GM11168 (cell line): ENCODE data around the gene MMP25.

ENCODE experiments used
- in situ Hi-C: fragments of 300-500 bp; cut with MboI; formaldehyde crosslinking; loops from one replicate; pipeline ENCODE4 v1.12.0; 2022; ENCODE audit warnings: low sequenced_read_pairs; ENCODE audit not compliant: unreplicated experiment

MMP25 gene

GRCh38 chr16:3015865-3016521, 30.4 kb upstream of the MMP25 start:
- in situ Hi-C loops: no loop called here

GRCh38 chr16:3017344-3017743, 29.0 kb upstream of the MMP25 start:
- in situ Hi-C loops: no loop called here

- in situ Hi-C loops: no loop called here
Observed at GRCh38 chr16:3017794-3018506, 28.4 kb upstream of the MMP25 start, which contains the start of gene CLDN6. Gene CLDN6 (minus strand): TSS chr16:3018183. CDS start chr16:3016021, 2,162 bp downstream.

GRCh38 chr16:3019594-3020246, 26.6 kb upstream of the MMP25 start:
- in situ Hi-C loops: no loop called here

GRCh38 chr16:3020247-3020603, 26.1 kb upstream of the MMP25 start, which contains the start of gene TNFRSF12A:
Gene TNFRSF12A (plus strand): TSS chr16:3020368. CDS start chr16:3020398, 30 bp downstream.
- in situ Hi-C loops: no loop called here

GRCh38 chr16:3020604-3021448, 25.5 kb upstream of the MMP25 start:
- in situ Hi-C loops: no loop called here

GRCh38 chr16:3021449-3022207, 24.7 kb upstream of the MMP25 start:
- in situ Hi-C loops: no loop called here

GRCh38 chr16:3022208-3022683, 24.1 kb upstream of the MMP25 start:
- in situ Hi-C loops: no loop called here

- in situ Hi-C loops: no loop called here
Observed at GRCh38 chr16:3022684-3023414, 23.5 kb upstream of the MMP25 start.

- in situ Hi-C loops: no loop called here
Observed at GRCh38 chr16:3023415-3023668, 23.0 kb upstream of the MMP25 start.

GRCh38 chr16:3023669-3024478, 22.5 kb upstream of the MMP25 start, which contains the start of the genes HCFC1R1 and THOC6:
Gene HCFC1R1 (minus strand): TSS chr16:3023942. CDS start chr16:3023941, 1 bp downstream.
Gene THOC6 (plus strand): TSS chr16:3024035. CDS start chr16:3024327, 292 bp downstream.
- in situ Hi-C loops: no loop called here

- in situ Hi-C loops: no loop called here
Observed at GRCh38 chr16:3025032-3026002, 21.0 kb upstream of the MMP25 start.

GRCh38 chr16:3026003-3026378, 20.4 kb upstream of the MMP25 start:
- in situ Hi-C loops: no loop called here

GRCh38 chr16:3026609-3027488, 19.5 kb upstream of the MMP25 start:
- in situ Hi-C loops: no loop called here

- in situ Hi-C loops: no loop called here
Observed at GRCh38 chr16:3027489-3027795, 18.9 kb upstream of the MMP25 start.

GRCh38 chr16:3027983-3028715, 18.2 kb upstream of the MMP25 start:
- in situ Hi-C loops: no loop called here
